Measurements from ENCODE around the gene SPTSSB. TPM values are rescaled to one million over a fixed set of nuclear protein-coding genes. Genes with fewer than 3 reads are reported as not detected.

The SPTSSB gene
- total RNA-seq, 1 experiment from 2014 or later: 2.9 TPM

GRCh38 chr3:161332792-161333191 is 38.5 kb downstream of the SPTSSB start:
- Histone ChIP-seq H3K9ac (ENCODE audit: low read length) (no peak overlapping the region), H3K79me2 (ENCODE audit: insufficient read depth, low read length) (no peaks in the 10 kb centered on the region), H3K9me3 (ENCODE audit: control insufficient read depth in 1 of 2, insufficient read depth in 1 of 2, low read depth in 1 of 2, low read length in 2 of 2) (no peaks in the 10 kb centered on the region), H3K27me3 (ENCODE audit: insufficient read depth, low read length) (no peaks in the 10 kb centered on the region), H4K20me1 (ENCODE audit: insufficient read depth) (no peaks in the 10 kb centered on the region), H3K36me3 (ENCODE audit: control insufficient read depth in 1 of 2, insufficient read depth in 2 of 2, low read length in 2 of 2) (no peaks in the 10 kb centered on the region), H3K27ac (ENCODE audit: low read depth, low read length) (no peak overlapping the region), H3K4me3 (replicated peaks in 1 of 2; ENCODE audit: low read depth in 1 of 2, low read length in 2 of 2) (no peak overlapping the region), H3K9me2 (ENCODE audit: insufficient read depth) (no peaks in the 10 kb centered on the region), H3K4me1 (ENCODE audit: control insufficient read depth in 1 of 2, insufficient read depth in 2 of 2, low read length in 2 of 2) (no peaks in the 10 kb centered on the region), H3K4me2 (ENCODE audit: low read length) (no peak overlapping the region), H2AFZ (ENCODE audit: low read depth, low read length, poor library complexity, severe bottlenecking) (no peak overlapping the region)
- no TSS peak for BruUV-seq (replicated peaks)
- intact Hi-C loops (cut with micrococcal nuclease): no loop called here
- ChIA-PET RAD21 (ENCODE audit: low non-redundant PET in 1 of 2, low total read pairs in 2 of 2, uncharacterized antibody in 2 of 2, unreplicated experiment in 2 of 2) (no interaction called here), POLR2A (no interaction called here), CTCF (no interaction called here)
- no peak for ATAC-seq
- no peak for DNase-seq (ENCODE audit: low read depth, low spot score)
- no peak for TF ChIP-seq ZNF274 (IDR thresholded peaks at IDR 0.05; ENCODE audit: low read depth, low read length)
- no peak for TF ChIP-seq EZH2 (IDR thresholded peaks at IDR 0.05)
- TF ChIP-seq, protein P1, sequence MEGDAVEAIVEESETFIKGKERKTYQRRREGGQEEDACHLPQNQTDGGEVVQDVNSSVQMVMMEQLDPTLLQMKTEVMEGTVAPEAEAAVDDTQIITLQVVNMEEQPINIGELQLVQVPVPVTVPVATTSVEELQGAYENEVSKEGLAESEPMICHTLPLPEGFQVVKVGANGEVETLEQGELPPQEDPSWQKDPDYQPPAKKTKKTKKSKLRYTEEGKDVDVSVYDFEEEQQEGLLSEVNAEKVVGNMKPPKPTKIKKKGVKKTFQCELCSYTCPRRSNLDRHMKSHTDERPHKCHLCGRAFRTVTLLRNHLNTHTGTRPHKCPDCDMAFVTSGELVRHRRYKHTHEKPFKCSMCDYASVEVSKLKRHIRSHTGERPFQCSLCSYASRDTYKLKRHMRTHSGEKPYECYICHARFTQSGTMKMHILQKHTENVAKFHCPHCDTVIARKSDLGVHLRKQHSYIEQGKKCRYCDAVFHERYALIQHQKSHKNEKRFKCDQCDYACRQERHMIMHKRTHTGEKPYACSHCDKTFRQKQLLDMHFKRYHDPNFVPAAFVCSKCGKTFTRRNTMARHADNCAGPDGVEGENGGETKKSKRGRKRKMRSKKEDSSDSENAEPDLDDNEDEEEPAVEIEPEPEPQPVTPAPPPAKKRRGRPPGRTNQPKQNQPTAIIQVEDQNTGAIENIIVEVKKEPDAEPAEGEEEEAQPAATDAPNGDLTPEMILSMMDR (IDR thresholded peaks at IDR 0.05 in 2 of 3, conservative IDR thresholded peaks at IDR 0.05 in 1 of 3; ENCODE audit: borderline replicate concordance in 1 of 3, insufficient read depth in 1 of 3, low read depth in 2 of 3, low read length in 2 of 3): no peak
- TF ChIP-seq JUND (IDR thresholded peaks at IDR 0.05): no peak
- no peak for TF ChIP-seq FOSL1 (IDR thresholded peaks at IDR 0.05; ENCODE audit: low read depth)
- no peak for TF ChIP-seq ZFX (IDR thresholded peaks at IDR 0.05)
- no peak for TF ChIP-seq CEBPB (IDR thresholded peaks at IDR 0.05; ENCODE audit: low read depth)
- TF ChIP-seq EZH2phosphoT487 (IDR thresholded peaks at IDR 0.05; ENCODE audit: borderline replicate concordance): no peak
- TF ChIP-seq POLR2AphosphoS5 (IDR thresholded peaks at IDR 0.05; ENCODE audit: low read depth, low read length): no peak
- no peak for TF ChIP-seq EGR1 (IDR thresholded peaks at IDR 0.05; ENCODE audit: low read depth)
- TF ChIP-seq POLR2A (IDR thresholded peaks at IDR 0.05; ENCODE audit: borderline replicate concordance, extremely low read depth, insufficient read depth, insufficient read length): no peak
- TF ChIP-seq RAD21 (IDR thresholded peaks at IDR 0.05; ENCODE audit: low read depth): no peak
- TF ChIP-seq, protein P2, sequence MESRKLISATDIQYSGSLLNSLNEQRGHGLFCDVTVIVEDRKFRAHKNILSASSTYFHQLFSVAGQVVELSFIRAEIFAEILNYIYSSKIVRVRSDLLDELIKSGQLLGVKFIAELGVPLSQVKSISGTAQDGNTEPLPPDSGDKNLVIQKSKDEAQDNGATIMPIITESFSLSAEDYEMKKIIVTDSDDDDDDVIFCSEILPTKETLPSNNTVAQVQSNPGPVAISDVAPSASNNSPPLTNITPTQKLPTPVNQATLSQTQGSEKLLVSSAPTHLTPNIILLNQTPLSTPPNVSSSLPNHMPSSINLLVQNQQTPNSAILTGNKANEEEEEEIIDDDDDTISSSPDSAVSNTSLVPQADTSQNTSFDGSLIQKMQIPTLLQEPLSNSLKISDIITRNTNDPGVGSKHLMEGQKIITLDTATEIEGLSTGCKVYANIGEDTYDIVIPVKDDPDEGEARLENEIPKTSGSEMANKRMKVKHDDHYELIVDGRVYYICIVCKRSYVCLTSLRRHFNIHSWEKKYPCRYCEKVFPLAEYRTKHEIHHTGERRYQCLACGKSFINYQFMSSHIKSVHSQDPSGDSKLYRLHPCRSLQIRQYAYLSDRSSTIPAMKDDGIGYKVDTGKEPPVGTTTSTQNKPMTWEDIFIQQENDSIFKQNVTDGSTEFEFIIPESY (IDR thresholded peaks at IDR 0.05; ENCODE audit: extremely low read depth, insufficient replicate concordance, low read length): no peak
